Femur (tissue), 1 donor: ENCODE measurements around the gene CADPS.

Experiments
- DNase-seq: peaks from one replicate; pipeline ENCODE4 v3.0.0-alpha.2; 2017

CADPS gene

GRCh38 chr3:62405135-62405534, 470.1 kb downstream of the CADPS start:
- no peak for DNase-seq

- DNase-seq = no peak
These were observed 470.9 kb downstream of the CADPS start for GRCh38 chr3:62404321-62404720.

- no peak for DNase-seq
These were observed 471.5 kb downstream of the CADPS start for GRCh38 chr3:62403765-62404164.

GRCh38 chr3:62392626-62393292, 482.5 kb downstream of the CADPS start:
- DNase-seq = no peak

- DNase-seq = no peak
These were observed 488.0 kb downstream of the CADPS start for GRCh38 chr3:62387251-62387650.

GRCh38 chr3:62379321-62379798, 495.9 kb downstream of the CADPS start:
- no peak for DNase-seq

GRCh38 chr3:62378921-62379320, 496.3 kb downstream of the CADPS start:
- DNase-seq = no peak

GRCh38 chr3:62378311-62378789, 496.9 kb downstream of the CADPS start:
- no peak for DNase-seq

GRCh38 chr3:62376906-62377877, 498.0 kb downstream of the CADPS start:
- DNase-seq = no peak

- no peak for DNase-seq
These were observed 498.8 kb downstream of the CADPS start for GRCh38 chr3:62376454-62376720.

GRCh38 chr3:62375655-62376453, 499.4 kb downstream of the CADPS start:
- no peak for DNase-seq

GRCh38 chr3:62374341-62375218, 500.6 kb downstream of the CADPS start:
- DNase-seq = no peak

- DNase-seq = no peak
These were observed 501.4 kb downstream of the CADPS start for GRCh38 chr3:62373714-62374333.

- no peak for DNase-seq
These were observed 502.0 kb downstream of the CADPS start, which contains the start of gene FEZF2 for GRCh38 chr3:62373215-62373614. FEZF2 (minus strand) TSS chr3:62373550; CDS start chr3:62372868, 682 bp downstream.

GRCh38 chr3:62372621-62373041, 502.6 kb downstream of the CADPS start:
- DNase-seq = no peak

- no peak for DNase-seq
These were observed 503.3 kb downstream of the CADPS start for GRCh38 chr3:62371720-62372591.

- DNase-seq = no peak
These were observed 504.1 kb downstream of the CADPS start for GRCh38 chr3:62370858-62371719.

- no peak for DNase-seq
These were observed 504.9 kb downstream of the CADPS start for GRCh38 chr3:62370112-62370857.

GRCh38 chr3:62369476-62369743, 505.8 kb downstream of the CADPS start:
- no peak for DNase-seq
